ENCODE results near the gene NR1D2.

GRCh38 chr3:23904545-23904944 lies 40.5 kb upstream of the NR1D2 start:
- TF ChIP-seq POLR2A (IDR thresholded peaks at IDR 0.05; ENCODE audit: low read depth, low read length), result no peak
- no peak for TF ChIP-seq POLR2AphosphoS5 (IDR thresholded peaks at IDR 0.05; ENCODE audit: low read depth, low read length)
- no peak for TF ChIP-seq TAF1 (IDR thresholded peaks at IDR 0.05; ENCODE audit: low read depth, low read length)
- no peak for TF ChIP-seq POU2F2 (IDR thresholded peaks at IDR 0.05; ENCODE audit: low read depth, low read length)

All from GM12891 (cell line).